Left lung (tissue), 10 donors: ENCODE data around the gene ANKS3. TPM values are rescaled to one million over a fixed set of nuclear protein-coding genes. Genes with fewer than 3 reads are reported as not detected.

Experiments used
- ATAC-seq: fragments of 200-7000 bp; cut with Tn5 transposase; one replicate; pipeline ENCODE4 v1.9.1; 2020; ENCODE audit warnings: moderate library complexity
- DNase-seq, 4 donors: peaks; one replicate each; pipeline ENCODE4 v3.0.0-alpha.2; 2013 to 2020
- H3K27ac ChIP-seq, 2 donors: fragments of 200-600 bp; sonication (generic) in 1 of 2; one replicate each; pipeline versions ENCODE4 v1.5.0 to v1.8.0; 2020 to 2021
- H3K27me3 ChIP-seq, 2 donors: fragments of 200-600 bp; sonication (generic) in 1 of 2; one replicate each; pipeline versions ENCODE4 v1.5.0 to v1.8.0; 2020 to 2021
- H3K36me3 ChIP-seq, 2 donors: fragments of 200-600 bp; sonication (generic) in 1 of 2; one replicate each; pipeline versions ENCODE4 v1.5.0 to v1.8.0; 2020 to 2021
- H3K4me1 ChIP-seq, 2 donors: fragments of 200-600 bp; one replicate each; pipeline ENCODE4 v1.8.0; 2021
- H3K4me3 ChIP-seq, 2 donors: fragments of 200-600 bp; sonication (generic) in 1 of 2; one replicate each; pipeline versions ENCODE4 v1.5.0 to v1.8.0; 2020 to 2021; ENCODE audit warnings: mild to moderate bottlenecking in 1 of 2
- H3K9me3 ChIP-seq, 2 donors: fragments of 200-600 bp; sonication (generic) in 1 of 2; one replicate each; pipeline versions ENCODE4 v1.5.0 to v1.8.0; 2020 to 2021
- CTCF ChIP-seq, 2 donors: fragments of 200-600 bp; sonication (generic) in 1 of 2; IDR thresholded peaks; one replicate each; pipeline versions ENCODE4 v1.5.0 to v1.8.0; 2021; ENCODE audit warnings: antibody characterized with exemption in 2 of 2
- intact Hi-C, 2 donors: fragments of 100-400 bp; cut with DNase I; formaldehyde crosslinking; loops; one replicate each; pipeline versions ENCODE4 v1.11.2 to v1.14.2; 2022
- polyA plus RNA-seq, 6 donors: library from polyadenylated mRNA; unstranded; fragments of 120-200 nt; gene quantifications; one replicate each; pipeline ENCODE4 v1.2.1, GENCODE V29; 2013; ENCODE audit not compliant: insufficient read length in 6 of 6
- total RNA-seq, 2 donors: library from RNA; stranded (reverse); fragmentation: NEBNext Ultra II Directional; extraction: Animal tissue kit (Norgen Biotek cat#: 25700); gene quantifications; one replicate each; pipeline ENCODE4 v1.2.1, GENCODE V29; 2021
- donor health status: DM: no; HTN: yes; CAD: no.
- donor health status: DM: no; HTN: no; CAD: no.

The ANKS3 gene
- total and polyA plus RNA-seq, 8 donors: 16.1 to 32.8 (median 26.7) TPM

GRCh38 chr16:4691666-4692412, 42.2 kb downstream of the ANKS3 start:
- Histone ChIP-seq H3K9me3 (no peaks in the 10 kb centered on the region), H3K27ac (no peak overlapping the region), H3K27me3 (no peaks in the 10 kb centered on the region), H3K4me3 (no peak overlapping the region), H3K4me1 (peaks cover 12 to 39% of the 10 kb centered on the region in 2 donors), H3K36me3 (peaks cover 0 to 56% of the 10 kb centered on the region in 2 donors)
- no peak for ATAC-seq
- DNase-seq: peak in 1 of 4 donors; percentile 72
- intact Hi-C loops: no loop called here
- TF ChIP-seq CTCF (IDR thresholded peaks at IDR 0.05): no peak

GRCh38 chr16:4690946-4691665, 43.0 kb downstream of the ANKS3 start:
- Histone ChIP-seq H3K36me3 (peaks cover 0 to 56% of the 10 kb centered on the region in 2 donors), H3K4me3 (no peak overlapping the region), H3K9me3 (no peaks in the 10 kb centered on the region), H3K27me3 (no peaks in the 10 kb centered on the region), H3K4me1 (peaks cover 12 to 39% of the 10 kb centered on the region in 2 donors), H3K27ac (no peak overlapping the region)
- TF ChIP-seq CTCF (IDR thresholded peaks at IDR 0.05): no peak
- intact Hi-C loops: no loop called here
- DNase-seq (peak in 1 of 4 donors; percentile 72), ATAC-seq (no peak)

GRCh38 chr16:4689864-4690704, 44.0 kb downstream of the ANKS3 start:
- peaks cover 0 to 56% of the 10 kb centered on the region in 2 donors for H3K36me3 ChIP-seq
- ATAC-seq: no peak

GRCh38 chr16:4689091-4689671, 44.9 kb downstream of the ANKS3 start:
- Histone ChIP-seq H3K27ac (no peak overlapping the region), H3K4me1 (peaks cover 7 to 29% of the 10 kb centered on the region in 2 donors), H3K9me3 (no peaks in the 10 kb centered on the region), H3K4me3 (no peak overlapping the region), H3K27me3 (no peaks in the 10 kb centered on the region), H3K36me3 (peaks cover 0 to 60% of the 10 kb centered on the region in 2 donors)
- intact Hi-C loops: no loop called here
- DNase-seq (peak in 1 of 4 donors; percentile 73), ATAC-seq (no peak)
- TF ChIP-seq CTCF (IDR thresholded peaks at IDR 0.05): no peak

More at GRCh38 chr16:4689864-4690704, 44.0 kb downstream of the ANKS3 start:
- intact Hi-C loops: no loop called here
- Histone ChIP-seq H3K27ac (no peak overlapping the region), H3K4me1 (peaks cover 12 to 36% of the 10 kb centered on the region in 2 donors), H3K4me3 (no peak overlapping the region), H3K27me3 (no peaks in the 10 kb centered on the region), H3K9me3 (no peaks in the 10 kb centered on the region)
- DNase-seq: peak in 1 of 4 donors; percentile 69
- TF ChIP-seq CTCF (IDR thresholded peaks at IDR 0.05): no peak
